Esophagus muscularis mucosa (tissue), 4 donors: Measurements from ENCODE around the gene SPATS2. TPM values are rescaled to one million over a fixed set of nuclear protein-coding genes. Genes with fewer than 3 reads are reported as not detected.

Experiments
- DNase-seq: peaks from one replicate; pipeline ENCODE4 v3.0.0-alpha.2; 2017; ENCODE audit errors: extremely low spot score
- H3K27ac ChIP-seq, 4 donors: fragments of 200-600 bp; sonication (generic); replicated peaks in 1 of 4; 1 replicate in 3 of 4; 2 replicates in 1 of 4; pipeline ENCODE4 v1.5.1; 2016 to 2019; ENCODE audit warnings: mild to moderate bottlenecking in 1 of 4
- H3K27me3 ChIP-seq, 4 donors: fragments of 200-600 bp; sonication (generic); one replicate each; pipeline versions ENCODE4 v1.5.1 to v1.6.0; 2016 to 2019
- H3K36me3 ChIP-seq, 4 donors: fragments of 200-600 bp; sonication (generic); one replicate each; pipeline ENCODE4 v1.5.1; 2016 to 2019
- H3K4me1 ChIP-seq, 4 donors: fragments of 200-600 bp; sonication (generic); one replicate each; pipeline ENCODE4 v1.5.1; 2016 to 2019
- H3K4me3 ChIP-seq, 4 donors: fragments of 200-600 bp; sonication (generic); 1 replicate in 2 of 4; 2 replicates in 2 of 4; pipeline ENCODE4 v1.5.1; 2016 to 2019; ENCODE audit warnings: mild to moderate bottlenecking in 4 of 4, moderate library complexity in 1 of 4
- H3K9me3 ChIP-seq, 4 donors: fragments of 200-600 bp; sonication (generic); 1 replicate in 3 of 4; 2 replicates in 1 of 4; pipeline ENCODE4 v1.5.1; 2016 to 2019
- EP300 ChIP-seq: sonication (generic); formaldehyde crosslinking; IDR thresholded peaks from one replicate; pipeline ENCODE4 v1.6.1; 2017; ENCODE audit warnings: antibody characterized with exemption
- POLR2A ChIP-seq: fragments of 450-650 bp; IDR thresholded peaks from one replicate; pipeline ENCODE4 v1.6.1; 2017; ENCODE audit warnings: antibody characterized with exemption, moderate library complexity, mild to moderate bottlenecking, low read depth
- POLR2AphosphoS5 ChIP-seq, 2 donors: sonication (generic); formaldehyde crosslinking; IDR thresholded peaks; one replicate each; pipeline ENCODE4 v1.6.1; 2017; ENCODE audit warnings: antibody characterized with exemption in 2 of 2
- WGBS: methylation state at CpG from one replicate; pipeline ENCODE4 v1.1.5; 2018; 5-methylcytosine and 5-hydroxymethylcytosine counted together
- intact Hi-C: fragments of 100-400 bp; cut with DNase I; formaldehyde crosslinking; loops from one replicate; pipeline ENCODE4 v1.15.1; 2023
- total RNA-seq, 4 donors: library from RNA; depleted of rRNA; stranded (reverse); fragments of >200 nt; gene quantifications; one replicate each; pipeline versions ENCODE4 v1.1.0 to v1.2.1, GENCODE V29; 2016
- TF ChIP-seq, protein P1 (sequence below), 3 experiments: fragments of 200-600 bp in 2 of 3; fragments of 450-650 bp in 1 of 3; sonication (generic) in 2 of 3; IDR thresholded peaks; one replicate each; pipeline ENCODE4 v1.5.1; 2017 to 2019; ENCODE audit warnings: antibody characterized with exemption in 3 of 3, mild to moderate bottlenecking in 2 of 3, moderate library complexity in 1 of 3

Gene SPATS2
- total RNA-seq, 4 donors from 2014 or later, result 9.5 to 16.6 (median 11.5) TPM

DNA sequence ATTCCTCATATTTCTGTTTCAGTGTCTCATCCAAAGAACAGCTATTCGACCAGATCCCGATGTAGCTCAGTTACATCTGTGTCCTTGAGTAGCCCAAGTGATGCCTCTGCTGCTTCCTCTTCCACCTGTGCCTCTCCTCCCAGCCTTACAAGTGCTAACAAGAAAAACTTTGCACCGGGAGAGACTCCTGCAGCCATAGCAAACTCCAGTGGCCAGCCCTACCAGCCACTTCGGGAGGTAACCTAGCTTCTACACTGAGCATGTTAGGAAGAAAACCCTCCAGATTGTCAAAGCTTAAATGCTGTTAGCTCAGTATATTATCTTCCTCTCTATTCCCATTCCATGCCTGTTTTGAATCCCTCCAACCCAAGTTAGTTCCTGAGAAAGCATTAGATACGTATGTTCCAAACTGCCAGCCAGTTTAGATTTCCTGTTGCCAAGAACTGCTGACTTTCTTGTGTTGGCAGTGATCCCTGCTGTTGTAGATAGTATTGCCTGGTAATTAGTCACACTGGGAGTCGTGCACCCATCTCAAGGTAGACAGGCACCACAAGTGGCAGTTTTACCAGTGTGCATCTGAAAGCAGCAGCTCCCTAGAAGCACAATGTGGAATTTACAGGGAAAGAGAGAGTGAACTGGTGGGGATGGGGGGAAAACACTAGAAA, 157.5 kb downstream of the SPATS2 start:
- no peaks in the 10 kb centered on the region for H3K4me1 ChIP-seq
- H3K27ac ChIP-seq, result no peak overlapping the region
- H3K4me3 ChIP-seq, result no peak overlapping the region
- H3K9me3 ChIP-seq, result no peaks in the 10 kb centered on the region
- H3K27me3 ChIP-seq, result no peaks in the 10 kb centered on the region
- intact Hi-C loops, result no loop called here
- 77% methylated on average over 6 of the region's 6 CpGs for WGBS
- TF ChIP-seq EP300 (no peak), POLR2A (no peak)
- TF ChIP-seq, protein P1, sequence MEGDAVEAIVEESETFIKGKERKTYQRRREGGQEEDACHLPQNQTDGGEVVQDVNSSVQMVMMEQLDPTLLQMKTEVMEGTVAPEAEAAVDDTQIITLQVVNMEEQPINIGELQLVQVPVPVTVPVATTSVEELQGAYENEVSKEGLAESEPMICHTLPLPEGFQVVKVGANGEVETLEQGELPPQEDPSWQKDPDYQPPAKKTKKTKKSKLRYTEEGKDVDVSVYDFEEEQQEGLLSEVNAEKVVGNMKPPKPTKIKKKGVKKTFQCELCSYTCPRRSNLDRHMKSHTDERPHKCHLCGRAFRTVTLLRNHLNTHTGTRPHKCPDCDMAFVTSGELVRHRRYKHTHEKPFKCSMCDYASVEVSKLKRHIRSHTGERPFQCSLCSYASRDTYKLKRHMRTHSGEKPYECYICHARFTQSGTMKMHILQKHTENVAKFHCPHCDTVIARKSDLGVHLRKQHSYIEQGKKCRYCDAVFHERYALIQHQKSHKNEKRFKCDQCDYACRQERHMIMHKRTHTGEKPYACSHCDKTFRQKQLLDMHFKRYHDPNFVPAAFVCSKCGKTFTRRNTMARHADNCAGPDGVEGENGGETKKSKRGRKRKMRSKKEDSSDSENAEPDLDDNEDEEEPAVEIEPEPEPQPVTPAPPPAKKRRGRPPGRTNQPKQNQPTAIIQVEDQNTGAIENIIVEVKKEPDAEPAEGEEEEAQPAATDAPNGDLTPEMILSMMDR (IDR thresholded peaks at IDR 0.05), result no peak
- DNase-seq, result no peak
- peaks cover 21 to 68% (median 46%) of the 10 kb centered on the region in 4 donors for H3K36me3 ChIP-seq

DNA sequence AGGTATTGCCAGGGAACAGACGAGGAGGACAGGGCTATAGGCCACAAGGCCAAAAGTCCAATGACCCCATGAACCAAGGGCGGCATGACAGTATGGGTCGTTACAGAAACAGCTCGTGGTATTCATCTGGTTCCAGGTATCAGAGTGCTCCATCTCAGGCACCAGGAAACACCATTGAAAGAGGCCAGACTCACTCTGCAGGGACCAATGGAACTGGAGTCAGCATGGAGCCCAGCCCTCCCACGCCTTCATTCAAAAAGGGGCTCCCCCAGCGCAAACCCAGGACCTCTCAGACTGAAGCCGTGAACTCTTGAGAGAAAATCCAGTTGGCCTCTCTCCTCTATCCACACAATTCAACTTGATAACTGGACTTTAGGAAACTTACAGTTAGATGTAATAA, 158.7 kb downstream of the SPATS2 start:
- no peaks in the 10 kb centered on the region for H3K27me3 ChIP-seq

DNA sequence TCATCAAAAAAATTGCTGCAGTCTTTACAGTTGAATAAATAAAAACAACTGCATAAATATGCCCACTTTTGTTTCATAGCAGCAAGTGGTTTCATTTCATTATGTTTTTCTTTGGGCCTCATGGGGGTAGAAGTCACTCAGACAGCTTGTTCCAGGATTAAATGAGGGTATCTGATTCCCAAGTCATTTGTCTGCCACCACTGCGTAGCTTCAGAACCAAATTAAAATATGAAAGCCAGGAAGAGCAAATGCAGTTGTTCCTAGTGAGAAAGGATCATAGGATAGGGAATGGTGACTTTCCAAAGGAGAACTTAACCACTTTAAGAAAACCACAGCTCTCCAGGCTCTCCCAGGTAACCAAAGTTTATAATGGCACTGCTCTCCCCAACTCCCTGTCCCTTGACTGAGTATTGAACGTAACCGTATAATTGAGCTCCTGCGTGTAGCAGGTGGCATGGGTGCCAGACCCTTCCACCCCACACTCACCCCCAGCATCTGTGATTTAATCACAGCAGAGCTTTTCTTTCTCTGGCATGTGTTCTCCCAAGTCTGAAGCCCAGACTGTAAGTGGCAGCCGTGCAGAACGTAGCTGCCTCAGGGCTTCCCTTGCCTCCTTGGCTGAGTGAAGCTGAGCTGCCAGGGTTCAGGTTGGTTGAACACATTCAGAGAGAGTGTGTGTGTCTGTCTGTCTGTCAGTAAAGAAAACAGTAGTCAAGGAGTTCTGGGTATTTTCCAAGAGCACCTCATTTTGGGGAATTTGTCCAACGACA, 160.3 kb downstream of the SPATS2 start:
- TF ChIP-seq POLR2AphosphoS5 (IDR thresholded peaks at IDR 0.05), result no peak
- TF ChIP-seq, protein P1 (IDR thresholded peaks at IDR 0.05), result no peak
- TF ChIP-seq POLR2A, result no peak
- TF ChIP-seq EP300, result no peak
- DNase-seq, result peak; percentile 57
- Histone ChIP-seq H3K9me3 (no peaks in the 10 kb centered on the region), H3K27me3 (no peaks in the 10 kb centered on the region), H3K36me3 (peaks cover 21 to 48% (median 40%) of the 10 kb centered on the region in 4 donors), H3K4me3 (no peak overlapping the region), H3K27ac (no peak overlapping the region), H3K4me1 (no peaks in the 10 kb centered on the region)
- intact Hi-C loops, result no loop called here
- 93% methylated on average over 7 of the region's 7 CpGs for WGBS

More for the DNA sequence above, 158.7 kb downstream of the SPATS2 start:
- TF ChIP-seq POLR2AphosphoS5 (IDR thresholded peaks at IDR 0.05) (no peak), EP300 (no peak), POLR2A (no peak)
- TF ChIP-seq, protein P1 (IDR thresholded peaks at IDR 0.05), result no peak
- no peaks in the 10 kb centered on the region for H3K4me1 ChIP-seq
- H3K27ac ChIP-seq, result no peak overlapping the region
- WGBS, result 90% methylated on average over 7 of the region's 7 CpGs
- H3K36me3 ChIP-seq, result peaks cover 21 to 59% (median 43%) of the 10 kb centered on the region in 4 donors
- H3K4me3 ChIP-seq, result no peak overlapping the region
- no peak for DNase-seq
- no peaks in the 10 kb centered on the region for H3K9me3 ChIP-seq
- intact Hi-C loops, result no loop called here

DNA sequence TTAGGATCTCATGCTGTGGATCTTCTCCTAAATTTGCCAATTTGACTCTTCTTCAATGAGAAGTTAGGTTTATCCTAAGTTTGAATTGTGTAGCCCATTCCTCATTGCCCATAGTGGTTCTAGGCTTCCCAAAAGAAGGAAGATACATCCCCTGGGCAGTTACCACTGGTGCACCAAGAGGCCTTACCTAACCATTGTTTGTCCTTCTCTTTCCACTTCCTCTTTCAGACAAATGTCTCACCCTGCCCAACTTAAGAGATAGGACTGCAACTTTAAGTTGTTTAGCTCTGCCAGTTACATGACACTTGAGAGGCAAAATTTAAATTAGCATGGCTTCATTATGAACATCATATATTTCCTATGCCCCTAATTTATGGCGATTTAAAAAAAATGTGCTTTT, 162.2 kb downstream of the SPATS2 start:
- Histone ChIP-seq H3K27ac (no peak overlapping the region), H3K27me3 (no peaks in the 10 kb centered on the region), H3K36me3 (peaks cover 17 to 36% (median 30%) of the 10 kb centered on the region in 4 donors), H3K4me1 (no peaks in the 10 kb centered on the region), H3K9me3 (no peaks in the 10 kb centered on the region), H3K4me3 (no peak overlapping the region)
- TF ChIP-seq POLR2A (no peak), EP300 (no peak), POLR2AphosphoS5 (IDR thresholded peaks at IDR 0.05) (no peak)
- TF ChIP-seq, protein P1 (IDR thresholded peaks at IDR 0.05), result no peak
- DNase-seq, result no peak
- intact Hi-C loops, result no loop called here
- WGBS, result 95% methylated on average over 1 of the region's 1 CpG
